Effector CD8-positive, alpha-beta T cell (primary cell): ENCODE results near the gene TBC1D9B.
"Not testable (repeated sequence)": the region's sequence is repeated elsewhere in the genome, so short reads cannot be mapped to it uniquely, and the experiment has no call there.

Source experiments
- DNase-seq: peaks from one replicate; lab custom pipeline; 2025; lab: John Stamatoyannopoulos, UW

The TBC1D9B gene

GRCh38 chr5:179885491-179886090 is 22.1 kb downstream of the TBC1D9B start:
- DNase-seq = no peak

- DNase-seq = no peak
Measured at GRCh38 chr5:179883163-179883562, 24.5 kb downstream of the TBC1D9B start.

GRCh38 chr5:179882338-179882737 is 25.4 kb downstream of the TBC1D9B start:
- no peak for DNase-seq

GRCh38 chr5:179880848-179881590 is 26.7 kb downstream of the TBC1D9B start:
- DNase-seq = no peak

GRCh38 chr5:179880066-179880650 is 27.5 kb downstream of the TBC1D9B start:
- no peak for DNase-seq

GRCh38 chr5:179879690-179880010 is 28.0 kb downstream of the TBC1D9B start:
- DNase-seq = no peak

- no peak for DNase-seq
Measured at GRCh38 chr5:179879003-179879689, 28.6 kb downstream of the TBC1D9B start.

GRCh38 chr5:179878222-179879002 is 29.3 kb downstream of the TBC1D9B start:
- no peak for DNase-seq

- no peak for DNase-seq
Measured at GRCh38 chr5:179876610-179876952, 31.1 kb downstream of the TBC1D9B start.

- no peak for DNase-seq
Measured at GRCh38 chr5:179875741-179876609, 31.7 kb downstream of the TBC1D9B start.

GRCh38 chr5:179874536-179875292 is 33.0 kb downstream of the TBC1D9B start:
- DNase-seq = no peak

- no peak for DNase-seq
Measured at GRCh38 chr5:179874136-179874535, 33.6 kb downstream of the TBC1D9B start.

GRCh38 chr5:179873588-179874110 is 34.0 kb downstream of the TBC1D9B start:
- DNase-seq = no peak

- DNase-seq = no peak
Measured at GRCh38 chr5:179872828-179873575, 34.7 kb downstream of the TBC1D9B start.

- no peak for DNase-seq
Measured at GRCh38 chr5:179872055-179872827, 35.5 kb downstream of the TBC1D9B start.

GRCh38 chr5:179871533-179871932 is 36.2 kb downstream of the TBC1D9B start:
- DNase-seq = not testable (repeated sequence)

GRCh38 chr5:179870952-179871351 is 36.7 kb downstream of the TBC1D9B start:
- no peak for DNase-seq

GRCh38 chr5:179870403-179870903 is 37.2 kb downstream of the TBC1D9B start:
- DNase-seq = no peak
